Nephron (organoid): ENCODE measurements around the gene EIF4G1.

Experiments
- H3K27ac Mint-ChIP-seq, 3 experiments: 2 replicates each; pipeline ENCODE4 v1.8.0; 2020; ENCODE audit warnings: mixed read lengths in 3 of 3, mild to moderate bottlenecking in 2 of 3, moderate library complexity in 1 of 3
- H3K27me3 Mint-ChIP-seq: 2 replicates; pipeline ENCODE4 v1.8.0; 2021; ENCODE audit warnings: low read depth, mild to moderate bottlenecking, moderate library complexity, mixed read lengths
- H3K36me3 Mint-ChIP-seq: 2 replicates; pipeline ENCODE4 v1.8.0; 2020; ENCODE audit warnings: low read depth, mixed read lengths
- H3K4me1 Mint-ChIP-seq: 2 replicates; pipeline ENCODE4 v1.8.0; 2020; ENCODE audit warnings: mixed read lengths
- H3K4me3 Mint-ChIP-seq, 3 experiments: 2 replicates each; pipeline ENCODE4 v1.8.0; 2020; ENCODE audit warnings: mild to moderate bottlenecking in 3 of 3, mixed read lengths in 3 of 3, moderate library complexity in 2 of 3
- H3K9me3 Mint-ChIP-seq: 2 replicates; pipeline ENCODE4 v1.8.0; 2020; ENCODE audit warnings: mixed read lengths
- CTCF ChIP-seq, 3 experiments: fragments of 200-600 bp; sonication (generic); IDR thresholded peaks; one replicate each; pipeline ENCODE4 v1.5.0; 2021; ENCODE audit warnings: antibody characterized with exemption in 3 of 3; ENCODE audit not compliant: unreplicated experiment in 3 of 3

The EIF4G1 gene

GRCh38 chr3:184325269-184325668 is 10.9 kb downstream of the EIF4G1 start:
- no peaks in the 10 kb centered on the region for H3K27me3 Mint-ChIP-seq
- no peaks in the 10 kb centered on the region for H3K9me3 Mint-ChIP-seq
- no peak overlapping the region for H3K27ac Mint-ChIP-seq
- no peak for TF ChIP-seq CTCF (IDR thresholded peaks at IDR 0.05; ENCODE audit: unreplicated experiment in 3 of 3)
- peaks cover 93% of the 10 kb centered on the region for H3K36me3 Mint-ChIP-seq
- no peaks in the 10 kb centered on the region for H3K4me1 Mint-ChIP-seq
- no peak overlapping the region for H3K4me3 Mint-ChIP-seq

GRCh38 chr3:184325715-184326369 is 11.4 kb downstream of the EIF4G1 start:
- Mint-ChIP-seq H3K36me3 (peaks cover 90% of the 10 kb centered on the region), H3K27ac (no peak overlapping the region), H3K4me1 (no peaks in the 10 kb centered on the region), H3K27me3 (no peaks in the 10 kb centered on the region), H3K9me3 (no peaks in the 10 kb centered on the region), H3K4me3 (no peak overlapping the region)
- no peak for TF ChIP-seq CTCF (IDR thresholded peaks at IDR 0.05; ENCODE audit: unreplicated experiment in 3 of 3)

- Mint-ChIP-seq H3K36me3 (peaks cover 90% of the 10 kb centered on the region), H3K27ac (no peak overlapping the region), H3K4me1 (no peaks in the 10 kb centered on the region), H3K27me3 (no peaks in the 10 kb centered on the region), H3K9me3 (no peaks in the 10 kb centered on the region), H3K4me3 (no peak overlapping the region)
- TF ChIP-seq CTCF (IDR thresholded peaks at IDR 0.05; ENCODE audit: unreplicated experiment in 3 of 3) = no peak
Measured at GRCh38 chr3:184327171-184327570, 12.8 kb downstream of the EIF4G1 start.

GRCh38 chr3:184328516-184328915 is 14.1 kb downstream of the EIF4G1 start:
- TF ChIP-seq CTCF (IDR thresholded peaks at IDR 0.05; ENCODE audit: unreplicated experiment in 3 of 3) = no peak
- no peaks in the 10 kb centered on the region for H3K27me3 Mint-ChIP-seq

GRCh38 chr3:184332370-184333090 is 18.1 kb downstream of the EIF4G1 start:
- no peak for TF ChIP-seq CTCF (IDR thresholded peaks at IDR 0.05; ENCODE audit: unreplicated experiment in 3 of 3)
- Mint-ChIP-seq H3K36me3 (peaks cover 58% of the 10 kb centered on the region), H3K4me1 (peaks cover 10% of the 10 kb centered on the region), H3K27ac (peak overlapping the region; percentile 0 to 58 (median 15)), H3K4me3 (peak overlapping the region in 2 of 3 experiments; percentile 4), H3K27me3 (no peaks in the 10 kb centered on the region), H3K9me3 (no peaks in the 10 kb centered on the region)

More at GRCh38 chr3:184328516-184328915, 14.1 kb downstream of the EIF4G1 start:
- Mint-ChIP-seq H3K4me3 (no peak overlapping the region), H3K4me1 (no peaks in the 10 kb centered on the region), H3K27ac (no peak overlapping the region), H3K36me3 (peaks cover 89% of the 10 kb centered on the region), H3K9me3 (no peaks in the 10 kb centered on the region)
